ENCODE data around the gene ARHGEF40. TPM values are rescaled to one million over a fixed set of nuclear protein-coding genes. Genes with fewer than 3 reads are reported as not detected.

The ARHGEF40 gene
- total and polyA plus RNA-seq, 7 donors: 6.8 to 18.7 (median 10.1) TPM

DNA sequence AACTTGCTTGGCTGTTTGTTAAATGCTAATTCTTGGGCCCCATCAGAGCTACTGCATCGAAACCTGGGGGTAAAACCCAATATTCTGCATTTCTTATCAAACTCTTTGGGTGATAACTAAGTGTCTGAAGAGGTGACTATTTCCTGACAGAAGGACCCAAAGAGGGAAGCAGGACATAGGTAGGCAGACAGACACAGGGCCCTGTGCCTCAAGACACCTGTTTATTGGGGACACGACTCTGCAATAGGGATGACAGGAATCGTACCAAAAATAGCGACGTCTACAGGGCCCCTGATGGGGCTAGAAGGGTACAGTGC is 19.7 kb downstream of the ARHGEF40 start:
- TF ChIP-seq, protein P1, sequence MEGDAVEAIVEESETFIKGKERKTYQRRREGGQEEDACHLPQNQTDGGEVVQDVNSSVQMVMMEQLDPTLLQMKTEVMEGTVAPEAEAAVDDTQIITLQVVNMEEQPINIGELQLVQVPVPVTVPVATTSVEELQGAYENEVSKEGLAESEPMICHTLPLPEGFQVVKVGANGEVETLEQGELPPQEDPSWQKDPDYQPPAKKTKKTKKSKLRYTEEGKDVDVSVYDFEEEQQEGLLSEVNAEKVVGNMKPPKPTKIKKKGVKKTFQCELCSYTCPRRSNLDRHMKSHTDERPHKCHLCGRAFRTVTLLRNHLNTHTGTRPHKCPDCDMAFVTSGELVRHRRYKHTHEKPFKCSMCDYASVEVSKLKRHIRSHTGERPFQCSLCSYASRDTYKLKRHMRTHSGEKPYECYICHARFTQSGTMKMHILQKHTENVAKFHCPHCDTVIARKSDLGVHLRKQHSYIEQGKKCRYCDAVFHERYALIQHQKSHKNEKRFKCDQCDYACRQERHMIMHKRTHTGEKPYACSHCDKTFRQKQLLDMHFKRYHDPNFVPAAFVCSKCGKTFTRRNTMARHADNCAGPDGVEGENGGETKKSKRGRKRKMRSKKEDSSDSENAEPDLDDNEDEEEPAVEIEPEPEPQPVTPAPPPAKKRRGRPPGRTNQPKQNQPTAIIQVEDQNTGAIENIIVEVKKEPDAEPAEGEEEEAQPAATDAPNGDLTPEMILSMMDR (IDR thresholded peaks at IDR 0.05): no peak
- no peak overlapping the region for H3K4me3 ChIP-seq
- H3K27me3 ChIP-seq (ENCODE audit: insufficient read depth in 3 of 3, low read length in 2 of 3): no peaks in the 10 kb centered on the region
- intact Hi-C loops (cut with DNase I): loop anchor here (2.0 to 10.0 kb wide), 3 partner anchors 17 to 405 kb away; partner anchors contain the start of genes ANG (in 1 of the 2) and RNASE4 (in 1 of the 2)
- peaks cover 0 to 72% of the 10 kb centered on the region in 2 donors for H3K36me3 ChIP-seq (ENCODE audit: insufficient read depth in 1 of 2, low read depth in 1 of 2)
- ATAC-seq (no peak), DNase-seq (no peak)
- H3K27ac ChIP-seq: no peak overlapping the region
- H3K9me3 ChIP-seq: no peaks in the 10 kb centered on the region
- no peaks in the 10 kb centered on the region for H3K4me1 ChIP-seq
- 74 to 84% (median 75%) methylated on average over 5 of the region's 5 CpGs for WGBS, 3 donors

DNA sequence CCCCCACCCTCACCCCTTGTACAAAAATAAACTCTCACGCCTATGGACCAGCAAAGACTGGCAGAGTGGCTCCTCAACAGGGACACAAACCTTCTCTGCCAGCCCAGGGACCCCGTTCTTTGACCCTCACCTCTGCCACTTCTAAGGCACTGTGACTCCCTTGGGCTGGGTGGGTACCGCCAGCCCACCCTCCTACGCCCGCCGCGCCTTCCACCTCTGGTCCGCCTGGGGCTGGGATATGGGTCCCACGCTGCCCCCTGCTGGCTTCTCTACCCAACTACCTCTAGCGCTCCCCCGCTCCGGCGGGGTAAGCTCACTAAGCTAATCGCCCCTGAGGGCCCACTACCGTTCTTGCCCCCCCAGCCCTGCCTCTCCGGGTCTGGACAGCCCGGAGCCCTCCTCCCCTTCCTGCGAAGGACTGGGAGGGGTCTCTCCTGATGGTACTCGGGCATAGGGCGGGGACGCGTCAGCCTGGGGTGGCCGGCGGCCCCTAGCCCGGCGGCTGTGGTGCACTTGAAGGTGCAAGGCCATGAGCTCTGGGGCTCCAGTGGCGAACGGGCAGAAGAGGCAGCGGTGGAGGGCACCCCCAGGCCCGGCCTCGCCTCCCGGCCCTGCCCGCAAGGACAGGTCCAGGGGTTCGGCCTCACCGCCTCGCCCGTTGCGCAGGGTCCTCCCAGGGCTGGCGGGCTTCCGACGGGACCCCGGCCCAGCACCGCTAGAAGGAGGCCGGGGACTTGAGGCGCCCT is 20.3 kb downstream of the ARHGEF40 start:
- intact Hi-C loops (cut with DNase I): loop anchor here in 1 of 2 donors (5.0 to 10.0 kb wide), 2 partner anchors 73 to 406 kb away; partner anchors contain the start of genes ANG and RNASE4
- no peaks in the 10 kb centered on the region for H3K4me1 ChIP-seq
- H3K4me3 ChIP-seq: no peak overlapping the region
- H3K9me3 ChIP-seq: no peaks in the 10 kb centered on the region
- 90 to 91% (median 91%) methylated on average over 37 to 45 of the region's 45 CpGs for WGBS, 3 donors
- no peak for DNase-seq
- H3K27ac ChIP-seq: no peak overlapping the region
- peak in 1 of 4 donors; percentile 33 for ATAC-seq
- TF ChIP-seq, protein P1 (IDR thresholded peaks at IDR 0.05): peak; percentile 31
- H3K36me3 ChIP-seq (ENCODE audit: insufficient read depth in 1 of 2, low read depth in 1 of 2): peaks cover 0 to 67% of the 10 kb centered on the region in 2 donors
- H3K27me3 ChIP-seq (ENCODE audit: insufficient read depth in 3 of 3, low read length in 2 of 3): no peaks in the 10 kb centered on the region

DNA sequence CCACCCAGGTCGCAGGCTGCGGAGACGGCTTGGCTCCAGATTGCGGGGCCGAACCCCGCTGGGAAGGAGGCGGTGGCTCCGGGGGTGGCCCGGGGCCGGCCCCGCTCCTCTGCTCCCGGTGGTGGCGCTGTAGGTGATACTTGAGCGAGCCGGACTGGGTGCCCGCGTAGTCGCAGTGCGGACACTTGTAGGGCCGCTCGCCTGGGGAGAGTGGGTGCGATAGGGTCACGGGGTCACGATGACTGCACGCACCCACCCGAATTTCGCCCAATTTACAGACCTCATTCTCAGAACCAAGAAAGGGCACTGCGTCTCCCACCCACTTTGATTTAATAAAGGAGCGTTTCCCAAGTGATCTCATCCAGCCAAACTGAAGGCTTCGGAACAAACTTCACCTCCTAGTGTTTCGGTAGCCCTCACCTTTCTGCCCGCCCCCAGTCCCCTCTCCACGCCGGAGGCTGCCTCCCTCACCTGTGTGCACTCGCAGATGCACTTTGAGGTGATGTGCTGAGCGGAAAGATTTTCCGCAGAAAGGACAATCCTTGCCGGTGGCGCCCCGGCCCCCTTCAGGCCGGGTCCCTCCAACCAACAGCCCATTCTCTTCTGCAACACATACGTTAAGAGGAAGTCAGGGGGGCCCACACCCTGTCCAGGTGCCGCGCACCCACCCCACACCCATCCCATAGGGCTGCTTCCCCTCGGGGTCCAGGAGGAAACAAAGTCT is 21.0 kb downstream of the ARHGEF40 start:
- TF ChIP-seq, protein P1 (IDR thresholded peaks at IDR 0.05): no peak
- H3K4me3 ChIP-seq: no peak overlapping the region
- H3K27me3 ChIP-seq (ENCODE audit: insufficient read depth in 3 of 3, low read length in 2 of 3): no peaks in the 10 kb centered on the region
- WGBS, 3 donors: 92% methylated on average over 43 to 45 of the region's 45 CpGs
- H3K36me3 ChIP-seq (ENCODE audit: insufficient read depth in 1 of 2, low read depth in 1 of 2): peaks cover 0 to 60% of the 10 kb centered on the region in 2 donors
- intact Hi-C loops (cut with DNase I): loop anchor here in 1 of 2 donors (5.0 to 10.0 kb wide), 2 partner anchors 74 to 406 kb away; partner anchors contain the start of genes ANG and RNASE4
- H3K9me3 ChIP-seq: no peaks in the 10 kb centered on the region
- H3K4me1 ChIP-seq: peaks cover 2% of the 10 kb centered on the region
- no peak overlapping the region for H3K27ac ChIP-seq
- ATAC-seq (no peak), DNase-seq (no peak)

DNA sequence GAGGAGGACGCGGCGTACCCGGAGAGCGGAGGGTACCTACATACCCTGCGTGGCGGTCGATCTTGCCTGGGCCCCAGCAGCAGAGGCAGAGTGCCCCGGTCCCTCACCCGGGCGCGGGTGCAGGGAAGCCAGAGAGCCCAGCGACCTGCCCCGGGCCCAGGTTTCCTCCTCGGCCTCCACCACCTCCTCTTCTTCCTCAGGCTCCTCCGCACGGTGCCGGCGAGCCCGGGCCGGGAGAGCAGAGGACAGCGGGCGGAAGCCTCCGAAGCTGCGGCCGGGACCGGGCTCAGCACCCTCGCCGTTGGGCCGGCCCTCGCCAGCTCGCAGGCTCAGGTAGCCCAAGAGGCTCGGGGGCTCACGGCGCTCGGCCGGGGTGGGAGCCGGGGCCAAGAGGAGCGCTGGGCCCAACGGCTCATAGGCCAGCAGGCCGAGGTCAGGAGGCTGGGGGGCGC is 21.7 kb downstream of the ARHGEF40 start:
- TF ChIP-seq, protein P1 (IDR thresholded peaks at IDR 0.05): no peak
- H3K9me3 ChIP-seq: no peaks in the 10 kb centered on the region
- H3K4me1 ChIP-seq: peaks cover 4% of the 10 kb centered on the region
- H3K27me3 ChIP-seq (ENCODE audit: insufficient read depth in 3 of 3, low read length in 2 of 3): no peaks in the 10 kb centered on the region
- no peak overlapping the region for H3K4me3 ChIP-seq
- peaks cover 0 to 52% of the 10 kb centered on the region in 2 donors for H3K36me3 ChIP-seq (ENCODE audit: insufficient read depth in 1 of 2, low read depth in 1 of 2)
- intact Hi-C loops (cut with DNase I): loop anchor here in 1 of 2 donors (5.0 to 10.0 kb wide), 2 partner anchors 75 to 407 kb away; partner anchors contain the start of genes ANG and RNASE4
- no peak overlapping the region for H3K27ac ChIP-seq
- WGBS, 3 donors: 91 to 94% (median 91%) methylated on average over 39 to 42 of the region's 42 CpGs
- peak in 3 of 4 donors; percentile 2 to 11 (median 4) for ATAC-seq
- DNase-seq: no peak
